ENCODE measurements around the gene NFE2L3.
"Not testable (repeated sequence)": the region's sequence is repeated elsewhere in the genome, so short reads cannot be mapped to it uniquely, and the experiment has no call there.

The NFE2L3 gene

GRCh38 chr7:26168458-26169023 is 16.5 kb downstream of the NFE2L3 start:
- no peak for DNase-seq (ENCODE audit: low read depth)
- no peak overlapping the region for H3K4me3 ChIP-seq (ENCODE audit: low read length)
- no peak for TF ChIP-seq CTCF (IDR thresholded peaks at IDR 0.05; ENCODE audit: insufficient read depth, low read depth, low read length, missing control alignments)

GRCh38 chr7:26169271-26169670 is 17.3 kb downstream of the NFE2L3 start:
- no peak overlapping the region for H3K4me3 ChIP-seq (ENCODE audit: low read length)
- no peak for TF ChIP-seq CTCF (IDR thresholded peaks at IDR 0.05; ENCODE audit: insufficient read depth, low read depth, low read length, missing control alignments)
- DNase-seq (ENCODE audit: low read depth) = no peak

DNA sequence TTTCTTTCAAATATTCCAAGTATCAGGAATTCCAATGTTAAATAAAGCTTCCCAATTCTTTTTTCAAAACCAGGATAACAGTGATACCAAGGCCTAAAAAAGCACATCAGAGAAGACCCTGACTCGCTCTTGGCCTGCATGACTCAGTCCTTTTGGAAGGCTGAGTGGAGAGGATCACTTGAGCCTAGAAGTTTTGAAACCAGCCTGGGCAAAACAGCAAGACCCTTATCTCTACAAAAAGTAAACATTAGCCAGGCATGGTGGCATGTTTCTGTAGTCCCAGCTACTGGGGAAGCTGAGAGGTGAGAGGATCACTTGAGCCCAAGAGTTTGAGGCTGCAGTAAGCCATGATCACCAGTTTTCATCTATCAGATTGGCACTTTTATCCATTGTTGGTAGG is 18.7 kb downstream of the NFE2L3 start:
- TF ChIP-seq CTCF (IDR thresholded peaks at IDR 0.05; ENCODE audit: insufficient read depth, low read depth, low read length, missing control alignments) = no peak
- DNase-seq (ENCODE audit: low read depth) = no peak

GRCh38 chr7:26171601-26172000 is 19.6 kb downstream of the NFE2L3 start:
- H3K4me3 ChIP-seq (ENCODE audit: low read length) = no peak overlapping the region
- no peak for TF ChIP-seq CTCF (IDR thresholded peaks at IDR 0.05; ENCODE audit: insufficient read depth, low read depth, low read length, missing control alignments)
- no peak for DNase-seq (ENCODE audit: low read depth)

More for the DNA sequence above, 18.7 kb downstream of the NFE2L3 start:
- no peak overlapping the region for H3K4me3 ChIP-seq (ENCODE audit: low read length)

- DNase-seq (ENCODE audit: low read depth) = no peak
- H3K4me3 ChIP-seq (ENCODE audit: low read length) = no peak overlapping the region
- no peak for TF ChIP-seq CTCF (IDR thresholded peaks at IDR 0.05; ENCODE audit: insufficient read depth, low read depth, low read length, missing control alignments)
Measured at GRCh38 chr7:26172048-26172447, 20.1 kb downstream of the NFE2L3 start.

DNA sequence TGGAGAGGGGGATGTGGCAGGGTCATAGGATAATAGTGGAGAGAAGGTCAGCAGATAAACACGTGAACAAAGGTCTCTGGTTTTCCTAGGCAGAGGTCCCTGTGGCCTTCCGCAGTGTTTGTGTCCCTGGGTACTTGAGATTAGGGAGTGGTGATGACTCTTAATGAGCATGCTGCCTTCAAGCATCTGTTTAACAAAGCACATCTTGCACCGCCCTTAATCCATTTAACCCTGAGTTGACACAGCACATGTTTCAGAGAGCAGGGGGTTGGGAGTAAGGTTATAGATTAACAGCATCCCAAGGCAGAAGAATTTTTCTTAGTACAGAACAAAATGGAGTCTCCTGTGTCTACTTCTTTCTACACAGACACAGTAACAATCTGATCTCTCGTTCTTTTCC is 23.9 kb downstream of the NFE2L3 start:
- not testable (repeated sequence) for H3K4me3 ChIP-seq (ENCODE audit: low read length); DNase-seq (ENCODE audit: low read depth)

- DNase-seq (ENCODE audit: low read depth) = not testable (repeated sequence)
Measured at GRCh38 chr7:26176696-26177095, 24.7 kb downstream of the NFE2L3 start.

GRCh38 chr7:26177269-26177668 is 25.3 kb downstream of the NFE2L3 start:
- H3K4me3 ChIP-seq (ENCODE audit: low read length); DNase-seq (ENCODE audit: low read depth): not testable (repeated sequence)

More at GRCh38 chr7:26176696-26177095, 24.7 kb downstream of the NFE2L3 start:
- H3K4me3 ChIP-seq (ENCODE audit: low read length) = not testable (repeated sequence)

Data from epithelial cell of esophagus (primary cell).